CD4-positive, alpha-beta memory T cell (primary cell): Measurements from ENCODE around the gene SLC17A7. TPM values are rescaled to one million over a fixed set of nuclear protein-coding genes. Genes with fewer than 3 reads are reported as not detected.
"Not testable (repeated sequence)": the region's sequence is repeated elsewhere in the genome, so short reads cannot be mapped to it uniquely, and the experiment has no call there.

Experiments used
- CTCF ChIA-PET: fragments of 350-600 bp; sonication (Branson Sonifier 250); formaldehyde crosslinking; loops from one replicate; lab custom pipeline; 2021; ENCODE audit warnings: inconsistent platforms; ENCODE audit not compliant: partially characterized antibody; lab: Charles Lee
- POLR2A ChIA-PET: fragments of 350-600 bp; sonication (Branson Sonifier 250); formaldehyde crosslinking; loops from one replicate; lab custom pipeline; 2021; ENCODE audit not compliant: partially characterized antibody; lab: Charles Lee
- DNase-seq, 5 donors: peaks; one replicate each; pipeline versions ENCODE4 v3.0.0 to v3.0.0-alpha.2; 2020 to 2022; ENCODE audit warnings: mixed read lengths in 1 of 5
- H3K27ac ChIP-seq: one replicate; pipeline ENCODE4 v1.7.0; 2013; ENCODE audit warnings: low read depth, low read length
- H3K27me3 ChIP-seq: 2 replicates; pipeline ENCODE4 v1.7.0; 2013; ENCODE audit warnings: mild to moderate bottlenecking, low read length, moderate library complexity; ENCODE audit not compliant: insufficient read depth
- H3K36me3 ChIP-seq: 2 replicates; pipeline ENCODE4 v1.7.0; 2013; ENCODE audit warnings: mild to moderate bottlenecking, low read length, moderate library complexity; ENCODE audit not compliant: insufficient read depth
- H3K4me1 ChIP-seq: 2 replicates; pipeline ENCODE4 v1.7.0; 2013; ENCODE audit warnings: mild to moderate bottlenecking, low read length, moderate library complexity; ENCODE audit not compliant: insufficient read depth
- H3K4me3 ChIP-seq, 2 donors: one replicate each; pipeline ENCODE4 v1.7.0; 2013; ENCODE audit warnings: low read length in 2 of 2, mild to moderate bottlenecking in 1 of 2
- H3K9me3 ChIP-seq, 2 donors: one replicate each; pipeline ENCODE4 v1.7.0; 2013; ENCODE audit warnings: low read length in 2 of 2, control low read depth in 1 of 2; ENCODE audit not compliant: control insufficient read depth in 1 of 2
- H3K27ac Mint-ChIP-seq, 7 donors: one replicate each; pipeline ENCODE4 v1.8.0; 2020 to 2021; ENCODE audit warnings: mixed read lengths in 7 of 7, mild to moderate bottlenecking in 6 of 7, inconsistent platforms in 3 of 7, moderate library complexity in 3 of 7
- H3K27me3 Mint-ChIP-seq, 2 donors: one replicate each; pipeline ENCODE4 v1.8.0; 2020 to 2021; ENCODE audit warnings: mixed read lengths in 2 of 2
- H3K36me3 Mint-ChIP-seq, 2 donors: one replicate each; pipeline ENCODE4 v1.8.0; 2020 to 2021; ENCODE audit warnings: mixed read lengths in 2 of 2, inconsistent platforms in 1 of 2, mild to moderate bottlenecking in 1 of 2
- H3K4me1 Mint-ChIP-seq, 4 donors: one replicate each; pipeline ENCODE4 v1.8.0; 2020 to 2021; ENCODE audit warnings: mixed read lengths in 4 of 4, mild to moderate bottlenecking in 1 of 4
- H3K4me3 Mint-ChIP-seq, 8 donors: one replicate each; pipeline ENCODE4 v1.8.0; 2020 to 2021; ENCODE audit warnings: mixed read lengths in 8 of 8, mild to moderate bottlenecking in 7 of 8, moderate library complexity in 6 of 8, inconsistent platforms in 3 of 8
- H3K9me3 Mint-ChIP-seq, 8 donors: one replicate each; pipeline ENCODE4 v1.8.0; 2020 to 2021; ENCODE audit warnings: mixed read lengths in 8 of 8, mild to moderate bottlenecking in 5 of 8, inconsistent platforms in 3 of 8, moderate library complexity in 1 of 8
- intact Hi-C: fragments of 100-400 bp; cut with micrococcal nuclease; formaldehyde crosslinking; loops from one replicate; pipeline ENCODE4 v1.15.1; 2023
- polyA plus RNA-seq, 2 donors: library from polyadenylated mRNA; unstranded; fragments of 300-500 nt; fragmentation: Illumina TruSeq; gene quantifications; one replicate each; pipeline ENCODE4 v1.2.3, GENCODE V29; 2021
- total RNA-seq, 2 experiments: library from RNA; stranded (reverse); gene quantifications; one replicate each; pipeline ENCODE4 v1.2.3, GENCODE V29; 2021

SLC17A7 gene
- total and polyA plus RNA-seq, 4 experiments from 2014 or later, result 0.15 to 0.25 TPM; not detected in 2

DNA sequence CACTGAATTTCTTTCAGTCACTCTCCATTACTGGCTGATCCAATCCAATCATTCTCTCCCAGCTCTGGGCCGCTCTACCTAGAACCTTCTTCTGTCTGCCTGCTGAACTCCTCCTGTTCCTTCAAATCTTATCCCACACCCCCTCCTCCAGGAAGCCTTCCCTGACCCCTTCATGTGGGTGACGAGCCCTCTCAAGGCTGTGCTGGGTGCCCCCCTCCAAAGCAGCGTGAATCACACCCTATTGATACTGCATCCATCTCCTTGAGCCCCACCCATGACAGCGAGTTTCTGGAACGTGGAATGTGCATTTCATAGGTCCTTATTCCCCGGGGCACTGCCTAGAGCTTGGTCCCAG, 7.1 kb upstream of the SLC17A7 start:
- Histone ChIP-seq H3K4me1 (peaks cover 33% of the 10 kb centered on the region), H3K36me3 (peaks cover 27% of the 10 kb centered on the region), H3K27me3 (no peaks in the 10 kb centered on the region), H3K27ac (no peak overlapping the region), H3K4me3 (no peak overlapping the region), H3K9me3 (no peaks in the 10 kb centered on the region)
- Mint-ChIP-seq H3K9me3 (peaks cover 0 to 7% (median 0%) of the 10 kb centered on the region in 8 donors), H3K36me3 (peaks cover 25 to 50% of the 10 kb centered on the region in 2 donors), H3K4me1 (peaks cover 23 to 61% (median 41%) of the 10 kb centered on the region in 4 donors), H3K27me3 (peaks cover 0 to 5% of the 10 kb centered on the region in 2 donors), H3K4me3 (peak overlapping the region in 3 of 8 donors; percentile 32 to 48 (median 35)), H3K27ac (peak overlapping the region in 4 of 7 donors; percentile 42 to 81 (median 68))
- CTCF ChIA-PET, result interaction anchor here (3.9 to 15.5 kb wide), 2 partner anchors 23 to 57 kb away, joined by 19 to 227 read pairs; partner anchors contain the start of gene FLT3LG
- DNase-seq, result no peak
- POLR2A ChIA-PET, result interaction anchor here (0.9 to 4.8 kb wide), 6 partner anchors 9 to 121 kb away, joined by 3 to 26 read pairs (median 8); partner anchors contain the start of genes FLT3LG and RPL13A
- intact Hi-C loops, result no loop called here

DNA sequence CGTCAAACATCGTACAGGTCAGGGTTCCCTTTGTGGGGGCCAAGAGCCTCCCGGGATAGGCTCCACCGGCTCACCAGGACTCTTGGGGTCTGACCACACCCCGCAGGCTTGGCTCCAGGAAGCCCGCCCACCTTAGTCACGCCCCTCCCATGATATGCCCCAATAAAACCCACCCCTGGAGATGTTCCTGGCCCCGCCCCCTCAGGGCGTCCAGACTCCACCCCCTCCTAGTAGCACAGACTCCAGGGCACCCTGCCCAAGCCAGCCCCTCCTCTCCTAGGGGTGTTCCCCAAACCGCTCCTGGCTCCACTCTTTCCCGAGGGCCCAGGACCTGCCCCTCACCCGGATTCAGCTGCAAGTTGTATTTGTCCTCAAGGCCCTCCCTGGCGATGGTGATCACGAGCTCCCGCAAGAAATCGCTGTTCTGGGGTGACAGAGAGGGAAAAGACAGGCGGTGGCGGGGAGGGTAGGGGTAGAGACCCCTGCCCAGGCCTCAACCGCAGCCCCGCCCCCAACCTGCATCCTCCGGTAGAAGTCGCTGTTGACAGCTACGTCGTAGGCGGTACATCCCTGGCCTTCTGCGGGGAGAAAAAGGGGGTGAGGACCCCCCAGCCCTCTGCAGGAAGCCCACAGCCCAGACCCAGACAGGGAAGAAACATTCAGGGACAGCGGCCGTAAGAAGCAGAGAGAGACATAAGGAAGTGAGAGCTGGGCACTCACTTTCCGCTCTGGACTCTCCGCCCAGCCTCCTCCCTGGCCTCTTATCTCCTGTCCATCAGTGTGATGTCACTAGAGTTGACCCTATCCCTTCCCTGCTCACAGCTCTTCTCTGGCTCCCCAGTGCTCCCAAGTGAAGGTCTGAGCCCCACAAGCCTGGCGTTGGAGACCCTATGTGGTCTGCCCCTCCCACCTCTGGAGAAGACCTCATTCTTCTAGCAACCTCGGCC, 6.4 kb upstream of the SLC17A7 start:
- H3K9me3 Mint-ChIP-seq, result peaks cover 0 to 7% (median 0%) of the 10 kb centered on the region in 8 donors
- no peak for DNase-seq
- Histone ChIP-seq H3K27ac (no peak overlapping the region), H3K4me3 (no peak overlapping the region), H3K9me3 (no peaks in the 10 kb centered on the region), H3K4me1 (peaks cover 33% of the 10 kb centered on the region), H3K27me3 (no peaks in the 10 kb centered on the region), H3K36me3 (peaks cover 27% of the 10 kb centered on the region)
- H3K4me1 Mint-ChIP-seq, result peaks cover 20 to 55% (median 39%) of the 10 kb centered on the region in 4 donors
- POLR2A ChIA-PET, result interaction anchor here (0.9 to 4.8 kb wide), 7 partner anchors 10 to 121 kb away, joined by 3 to 26 read pairs (median 7); partner anchors contain the start of genes FLT3LG and RPL13A
- H3K27ac Mint-ChIP-seq, result peak overlapping the region in 4 of 7 donors; percentile 42 to 81 (median 74)
- H3K4me3 Mint-ChIP-seq, result peak overlapping the region in 1 of 8 donors; percentile 35
- H3K36me3 Mint-ChIP-seq, result peaks cover 25 to 48% of the 10 kb centered on the region in 2 donors
- peaks cover 0 to 7% of the 10 kb centered on the region in 2 donors for H3K27me3 Mint-ChIP-seq
- CTCF ChIA-PET, result interaction anchor here (15.5 kb wide), 1 partner anchor 24 kb away, joined by 227 read pairs; the partner anchor contains the start of gene FLT3LG
- intact Hi-C loops, result no loop called here

DNA sequence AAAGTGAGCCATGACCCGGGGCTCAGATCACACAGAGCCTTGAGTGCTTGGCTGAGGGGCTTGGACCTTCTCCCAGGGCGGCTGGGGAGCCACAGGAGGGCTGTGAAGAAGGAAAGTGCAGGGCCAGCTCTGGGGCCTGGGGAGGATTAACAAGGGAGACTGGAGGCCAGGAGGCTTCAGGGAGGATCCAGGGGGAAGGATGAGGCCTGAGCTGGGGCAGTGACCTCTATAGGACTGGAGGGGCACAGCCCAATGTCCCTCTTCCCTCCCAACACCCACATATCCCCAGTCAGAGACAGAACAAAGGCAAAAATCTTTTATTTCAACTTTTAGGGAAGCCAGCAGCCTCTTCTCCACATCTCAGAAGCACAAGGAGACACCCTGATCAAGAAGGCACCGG, 4.7 kb upstream of the SLC17A7 start:
- H3K4me3 Mint-ChIP-seq, result no peak overlapping the region
- peaks cover 10 to 17% of the 10 kb centered on the region in 2 donors for H3K27me3 Mint-ChIP-seq
- ChIA-PET CTCF (interaction anchor here (0.7 to 15.5 kb wide), 9 partner anchors 10 to 230 kb away, joined by 3 to 227 read pairs (median 5); partner anchors contain the start of gene FLT3LG), POLR2A (interaction anchor here (1.3 to 4.8 kb wide), 5 partner anchors 19 to 54 kb away, joined by 3 to 26 read pairs (median 7); partner anchors contain the start of gene FLT3LG)
- DNase-seq, result no peak
- peak overlapping the region in 4 of 7 donors; percentile 30 to 55 (median 48) for H3K27ac Mint-ChIP-seq
- peaks cover 38% of the 10 kb centered on the region for H3K4me1 ChIP-seq
- H3K4me1 Mint-ChIP-seq, result peaks cover 22 to 57% (median 42%) of the 10 kb centered on the region in 4 donors
- intact Hi-C loops, result no loop called here
- H3K4me3 ChIP-seq, result no peak overlapping the region
- peaks cover 21 to 40% of the 10 kb centered on the region in 2 donors for H3K36me3 Mint-ChIP-seq
- peaks cover 0 to 7% (median 0%) of the 10 kb centered on the region in 8 donors for H3K9me3 Mint-ChIP-seq
- H3K27ac ChIP-seq, result no peak overlapping the region
- H3K9me3 ChIP-seq, result no peaks in the 10 kb centered on the region
- H3K36me3 ChIP-seq, result peaks cover 27% of the 10 kb centered on the region
- H3K27me3 ChIP-seq, result peaks cover 11% of the 10 kb centered on the region

DNA sequence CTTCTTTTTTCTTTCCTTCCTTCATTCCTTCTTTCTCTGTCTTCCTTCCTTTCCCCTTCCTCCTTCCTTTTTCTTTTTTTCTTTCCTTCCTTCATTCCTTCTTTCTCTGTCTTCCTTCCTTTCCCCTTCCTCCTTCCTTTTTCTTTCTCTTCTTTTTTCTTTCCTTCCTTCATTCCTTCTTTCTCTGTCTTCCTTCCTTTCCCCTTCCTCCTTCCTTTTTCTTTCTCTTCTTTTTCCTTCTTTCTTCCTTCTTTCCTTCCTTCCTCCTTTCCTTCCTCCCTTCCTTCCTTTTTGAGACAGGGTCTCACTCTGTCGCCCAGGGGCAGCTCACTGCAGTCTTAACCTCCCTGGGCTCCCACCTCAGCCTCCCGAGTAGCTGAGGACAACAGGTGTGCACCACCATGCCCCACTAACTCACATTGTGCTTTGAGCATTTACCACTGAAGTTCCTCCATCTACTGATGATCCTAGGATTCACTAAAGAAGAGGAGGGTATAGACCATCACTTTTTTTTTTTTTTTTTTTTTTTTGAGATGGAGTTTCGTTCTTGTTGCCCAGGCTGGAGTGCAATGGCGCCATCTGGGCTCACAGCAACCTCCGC, 2.9 kb upstream of the SLC17A7 start:
- H3K27ac ChIP-seq, H3K9me3 Mint-ChIP-seq, intact Hi-C loops, H3K9me3 ChIP-seq, DNase-seq: not testable (repeated sequence)
- peaks cover 29% of the 10 kb centered on the region for H3K27me3 ChIP-seq
- CTCF ChIA-PET, result interaction anchor here (0.7 to 15.5 kb wide), 11 partner anchors 9 to 235 kb away, joined by 3 to 227 read pairs (median 5); partner anchors contain the start of genes ALDH16A1 and FLT3LG
- POLR2A ChIA-PET, result interaction anchor here (0.6 to 4.8 kb wide), 9 partner anchors 9 to 52 kb away, joined by 3 to 26 read pairs (median 4); partner anchors contain the start of genes ALDH16A1, FLT3LG, GFY and RPS11
- Mint-ChIP-seq H3K27ac (peak overlapping the region in 5 of 7 donors; percentile 88 to 94 (median 93)), H3K36me3 (peaks cover 13 to 29% of the 10 kb centered on the region in 2 donors), H3K4me1 (peaks cover 18 to 57% (median 37%) of the 10 kb centered on the region in 4 donors), H3K27me3 (peaks cover 26 to 34% of the 10 kb centered on the region in 2 donors), H3K4me3 (peak overlapping the region; percentile 76 to 93 (median 82))
- H3K4me1 ChIP-seq, result peaks cover 31% of the 10 kb centered on the region
- H3K4me3 ChIP-seq, result peak overlapping the region in 1 of 2 donors; percentile 72
- peaks cover 24% of the 10 kb centered on the region for H3K36me3 ChIP-seq

GRCh38 chr19:49443366-49444099, 2.2 kb upstream of the SLC17A7 start:
- Mint-ChIP-seq H3K27me3 (peaks cover 31 to 41% of the 10 kb centered on the region in 2 donors), H3K4me1 (peaks cover 18 to 56% (median 34%) of the 10 kb centered on the region in 4 donors), H3K4me3 (peak overlapping the region; percentile 78 to 93 (median 82)), H3K27ac (peak overlapping the region; percentile 88 to 96 (median 93)), H3K9me3 (peaks cover 0 to 4% (median 0%) of the 10 kb centered on the region in 8 donors), H3K36me3 (peaks cover 10 to 27% of the 10 kb centered on the region in 2 donors)
- CTCF ChIA-PET, result interaction anchor here (1.0 to 15.5 kb wide), 11 partner anchors 10 to 126 kb away, joined by 3 to 227 read pairs (median 6); partner anchors contain the start of genes ALDH16A1 and FLT3LG
- intact Hi-C loops, result loop anchor here (1.0 to 2.0 kb wide), 9 partner anchors 8 to 233 kb away; partner anchors contain the start of genes CD37, DKKL1, FLT3LG and PIH1D1
- peaks cover 36% of the 10 kb centered on the region for H3K27me3 ChIP-seq
- H3K4me1 ChIP-seq, result peaks cover 31% of the 10 kb centered on the region
- peak overlapping the region in 1 of 2 donors; percentile 72 for H3K4me3 ChIP-seq
- H3K9me3 ChIP-seq, result no peaks in the 10 kb centered on the region
- peak overlapping the region; percentile 25 for H3K27ac ChIP-seq
- DNase-seq, result peak; percentile 93 to 95 (median 94)
- POLR2A ChIA-PET, result interaction anchor here (0.6 to 3.2 kb wide), 12 partner anchors 8 to 53 kb away, joined by 3 to 22 read pairs (median 6); partner anchors contain the start of genes GFY, PIH1D1 and RPS11
- H3K36me3 ChIP-seq, result peaks cover 19% of the 10 kb centered on the region
